NCI-H82 (cell line): Measurements from ENCODE around the gene DNAH12.
"Not testable (repeated sequence)": the region's sequence is repeated elsewhere in the genome, so short reads cannot be mapped to it uniquely, and the experiment has no call there.

ENCODE experiments used
- DNase-seq: peaks from one replicate; lab custom pipeline; 2025; lab: John Stamatoyannopoulos, UW

Gene DNAH12

DNA sequence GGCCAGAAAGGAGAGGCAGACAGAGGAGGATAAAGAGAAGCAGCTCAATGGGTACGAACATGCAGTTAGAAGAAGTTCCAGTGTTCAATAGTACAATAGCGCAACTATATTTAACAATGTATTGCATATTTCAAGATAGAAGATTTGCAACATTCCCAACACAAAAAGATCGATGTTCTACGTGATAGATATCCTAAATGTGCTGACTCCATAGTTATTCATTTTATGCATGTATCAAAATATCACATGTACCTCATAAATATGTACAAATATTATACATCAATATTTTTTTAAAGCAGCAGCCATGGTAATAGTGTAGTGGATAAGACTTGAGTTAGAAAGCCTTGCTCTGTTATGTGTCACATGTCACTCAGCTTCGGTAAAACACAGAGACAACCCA lies 141.5 kb downstream of the DNAH12 start:
- DNase-seq = no peak

DNA sequence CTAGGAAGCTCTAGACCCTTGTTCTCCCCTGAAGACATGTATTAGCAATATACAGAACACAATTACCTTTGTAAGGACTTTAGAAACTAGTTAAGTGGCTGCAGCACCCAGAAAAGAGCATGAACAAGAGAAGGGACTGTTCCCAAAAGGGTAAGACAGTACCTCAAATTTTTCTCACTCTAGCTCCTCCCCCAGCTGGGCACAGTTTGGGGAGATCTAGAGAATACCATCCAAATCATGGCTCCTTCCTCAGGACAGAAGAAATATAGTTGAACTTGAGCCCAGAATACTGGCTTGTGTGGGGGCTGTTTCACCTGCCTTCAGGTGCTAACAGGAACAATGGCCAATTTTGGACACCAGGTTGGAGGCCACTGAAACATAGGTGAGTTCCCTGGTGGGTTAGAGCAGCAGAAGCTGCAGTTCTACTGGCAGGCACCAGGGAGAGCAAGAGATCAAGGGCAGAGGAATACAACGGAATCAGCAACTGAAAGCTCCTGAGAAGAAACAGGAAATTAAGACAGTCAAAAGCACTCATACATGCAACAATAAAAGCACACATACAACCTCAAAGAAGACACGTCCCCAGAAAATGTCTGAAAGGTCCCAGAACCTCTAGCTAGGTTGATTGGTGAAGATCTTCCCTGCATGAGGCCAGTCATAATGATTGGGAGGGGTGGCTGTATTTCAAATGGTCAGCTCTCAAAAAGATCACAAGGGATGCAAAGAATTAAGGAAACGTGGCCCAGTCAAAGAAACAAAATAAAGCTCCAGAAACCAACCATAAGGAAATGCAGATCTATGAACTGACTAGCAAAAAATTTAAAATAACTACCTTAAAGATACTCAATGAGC lies 146.7 kb downstream of the DNAH12 start:
- DNase-seq = peak; percentile 48

DNA sequence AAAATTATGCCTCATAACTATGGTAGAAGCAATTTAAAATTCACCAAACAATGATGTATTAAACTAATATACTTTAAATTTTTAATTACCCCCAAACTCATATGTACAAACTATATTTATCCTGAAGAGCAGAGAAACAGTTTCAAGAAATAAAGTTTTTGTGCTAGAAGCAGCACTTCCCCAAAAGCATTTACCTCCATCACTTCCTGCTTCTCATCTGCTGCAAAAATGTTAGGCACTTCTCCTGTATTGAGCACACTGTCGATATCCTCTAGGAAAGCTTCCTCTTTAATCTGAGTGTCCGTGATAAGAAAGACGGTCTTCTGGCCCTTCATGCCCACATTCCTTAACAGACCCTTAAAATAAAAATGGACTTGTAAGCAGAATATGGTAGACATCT lies 150.2 kb downstream of the DNAH12 start:
- DNase-seq = no peak

DNA sequence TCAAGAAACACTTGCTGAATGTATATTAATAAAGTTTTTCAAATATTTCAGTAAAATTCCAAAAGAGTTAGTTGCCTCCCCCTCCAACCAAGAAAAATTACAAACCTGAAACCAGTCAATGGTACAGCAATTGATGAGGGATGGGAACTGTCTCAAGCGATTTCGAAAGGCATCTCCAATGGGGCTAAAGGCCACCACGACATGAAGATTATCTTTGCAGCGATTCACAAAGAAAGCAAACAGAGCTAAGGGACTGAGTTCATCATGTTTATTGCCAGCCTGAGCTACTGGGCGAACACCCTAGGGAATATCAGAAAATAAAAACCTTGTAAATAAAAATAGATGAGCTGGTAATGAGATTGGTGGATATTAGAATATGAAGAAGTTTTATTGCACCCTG lies 152.4 kb downstream of the DNAH12 start:
- no peak for DNase-seq

DNA sequence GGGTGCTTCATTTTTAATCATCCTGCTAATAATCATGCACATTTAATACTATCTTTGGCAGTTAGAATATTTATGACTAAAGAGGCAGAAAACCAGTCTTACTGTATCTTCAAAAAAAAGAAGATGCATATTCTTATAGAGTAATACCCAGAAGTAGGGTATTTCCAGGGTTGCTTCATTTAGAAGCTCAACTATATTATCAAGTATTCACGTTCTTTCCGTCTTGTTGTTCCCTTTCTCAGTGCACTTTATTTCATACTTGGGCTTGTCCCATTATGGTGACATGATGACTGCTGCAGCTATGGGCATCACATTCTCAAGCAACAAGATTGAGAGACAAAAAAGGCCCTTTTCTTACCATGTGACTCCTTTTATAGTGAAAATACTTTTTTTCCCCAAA lies 154.9 kb downstream of the DNAH12 start:
- no peak for DNase-seq

DNA sequence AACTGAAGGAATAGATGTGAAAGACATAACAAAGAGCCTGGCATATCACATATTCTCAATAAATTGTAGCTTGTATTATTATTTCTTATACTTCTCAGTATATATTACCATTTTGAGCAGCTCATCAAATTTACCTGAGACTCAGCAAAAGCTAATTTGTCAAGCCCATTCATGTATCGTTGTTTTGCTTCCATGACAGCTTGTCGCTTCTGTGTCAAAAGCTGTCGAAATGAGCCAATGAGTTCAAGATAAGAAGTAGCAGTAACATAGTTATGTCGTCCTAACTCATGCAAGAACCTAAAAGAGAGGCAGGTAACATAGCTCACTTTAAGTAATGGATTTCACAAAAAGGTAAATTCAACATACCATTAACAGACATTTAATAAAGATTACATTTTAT lies 157.8 kb downstream of the DNAH12 start:
- no peak for DNase-seq

DNA sequence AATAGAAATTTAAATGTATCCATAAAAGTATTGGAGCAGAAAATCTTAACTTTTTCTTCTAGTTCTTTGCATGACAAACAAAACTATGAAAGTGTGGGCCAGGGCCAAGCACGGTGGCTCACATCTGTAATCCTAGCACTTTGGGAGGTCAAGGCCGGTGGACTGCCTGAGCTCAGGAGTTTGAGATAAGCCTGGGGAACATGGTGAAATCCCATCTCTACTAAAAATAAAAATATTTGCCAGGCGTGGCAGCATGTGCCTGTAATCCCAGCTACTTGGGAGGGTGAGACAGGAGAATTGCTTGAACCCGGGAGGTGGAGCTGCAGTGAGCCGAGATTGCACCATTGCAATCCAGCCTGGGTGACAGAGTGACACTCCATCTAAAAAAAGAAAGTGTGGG lies 158.6 kb downstream of the DNAH12 start:
- DNase-seq = no peak

DNA sequence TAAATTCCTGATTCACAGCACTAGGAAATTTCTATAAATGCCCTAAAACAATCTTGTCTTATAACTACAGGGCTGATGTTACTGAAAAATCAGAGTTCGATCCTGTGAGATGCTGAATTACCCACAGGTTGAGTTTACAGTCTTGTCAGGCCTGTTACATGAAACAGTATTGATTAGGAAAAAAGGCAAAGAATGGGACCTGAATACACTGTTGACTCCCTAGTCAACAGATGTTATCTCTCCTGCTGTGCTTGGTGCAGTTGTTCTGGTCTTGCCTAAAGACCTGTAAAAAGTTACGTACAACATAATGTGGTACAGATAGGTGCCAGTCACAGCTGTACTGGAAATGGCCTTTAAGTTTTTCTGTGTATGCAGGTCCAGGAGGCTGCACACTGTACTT lies 160.3 kb downstream of the DNAH12 start:
- DNase-seq = no peak

DNA sequence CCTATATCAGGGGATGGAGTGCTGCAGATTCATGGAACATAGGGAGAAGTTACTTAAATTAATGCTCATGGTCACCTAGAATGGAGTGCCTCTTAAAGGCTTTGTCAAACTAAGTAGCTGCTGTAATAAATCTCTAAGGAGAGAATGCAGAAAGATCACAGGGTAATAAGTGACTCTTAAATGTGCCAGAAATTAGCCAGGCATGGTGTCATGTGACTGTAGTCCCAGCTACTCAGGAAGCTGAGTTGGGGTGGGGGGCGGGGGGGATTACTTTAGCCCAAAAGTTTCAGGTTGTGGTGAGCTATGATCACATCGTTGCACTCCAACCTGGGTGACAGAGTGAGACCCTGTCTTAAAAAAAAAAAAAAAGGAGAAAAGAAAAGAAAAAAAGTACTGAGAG lies 160.7 kb downstream of the DNAH12 start:
- DNase-seq = no peak

DNA sequence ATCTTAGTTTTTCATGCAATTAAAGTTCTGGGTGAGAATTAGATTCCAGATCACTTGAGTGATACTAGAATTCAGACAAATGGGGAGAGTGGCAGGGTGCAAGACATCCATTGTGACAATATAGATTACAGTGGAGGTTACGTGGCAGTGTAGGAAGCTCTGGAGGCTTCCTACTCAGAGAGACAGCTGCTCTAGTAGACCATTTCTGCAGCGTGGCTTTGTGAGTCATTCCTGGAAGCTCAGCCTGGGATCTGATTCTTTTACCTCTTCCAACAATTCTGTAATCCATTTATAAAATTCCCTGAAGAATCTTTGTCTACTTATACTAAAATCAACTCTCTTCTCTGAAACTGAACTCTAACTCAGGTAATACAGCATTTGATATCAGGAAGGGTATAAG lies 161.2 kb downstream of the DNAH12 start:
- no peak for DNase-seq

DNA sequence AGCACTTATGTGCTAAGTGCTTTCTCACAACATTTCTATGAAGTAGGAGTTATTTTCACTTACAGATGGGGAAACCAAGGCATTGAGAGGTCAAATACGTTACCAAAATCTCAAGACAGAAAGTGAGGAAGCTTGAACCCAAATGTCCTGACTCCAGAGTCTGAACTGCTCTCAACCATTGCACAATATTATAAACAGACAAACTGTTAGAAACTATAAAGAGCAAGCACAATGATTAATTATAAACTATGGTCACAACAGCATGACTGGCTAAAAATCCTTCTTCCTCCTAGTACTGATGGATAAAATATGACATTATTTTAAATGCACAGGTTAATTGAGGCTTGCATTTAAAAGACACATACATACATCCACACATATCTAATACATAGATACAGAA lies 173.8 kb downstream of the DNAH12 start:
- no peak for DNase-seq

DNA sequence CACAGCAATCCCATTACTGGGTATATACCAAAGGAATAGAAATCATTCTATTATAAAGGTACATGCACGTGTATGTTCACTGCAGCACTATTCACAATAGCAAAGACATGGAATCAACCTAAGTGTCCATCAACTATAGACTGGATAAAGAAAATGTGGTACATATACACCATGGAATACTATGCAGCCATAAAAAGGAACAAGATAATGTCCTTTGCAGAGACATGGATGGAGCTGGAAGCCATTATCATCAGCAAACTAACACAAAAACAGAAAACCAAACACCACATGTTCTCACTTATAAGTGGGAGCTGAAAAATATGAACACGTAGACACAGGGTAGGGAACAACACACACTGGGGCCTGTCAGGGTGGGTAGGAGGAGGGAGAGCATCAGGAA lies 179.1 kb downstream of the DNAH12 start:
- not testable (repeated sequence) for DNase-seq

DNA sequence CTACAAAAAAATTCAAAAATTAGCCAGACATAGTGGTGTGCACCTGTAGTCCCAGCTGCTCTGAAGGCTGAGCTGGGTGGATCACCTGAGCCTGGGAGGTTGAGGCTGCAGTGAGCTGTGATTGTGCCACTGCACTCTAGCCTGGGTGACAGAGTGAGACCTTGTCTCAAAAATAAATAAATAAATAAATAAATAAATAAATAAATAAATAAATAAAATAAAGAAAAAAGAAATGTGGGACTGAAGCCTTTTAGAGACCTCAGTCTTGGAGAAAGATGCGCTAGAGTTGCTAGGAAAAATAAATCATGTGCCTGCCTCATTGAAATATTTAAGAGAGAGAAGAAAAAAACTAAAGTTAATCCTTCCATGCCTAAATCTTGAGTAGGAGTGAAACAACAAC lies 187.9 kb downstream of the DNAH12 start:
- not testable (repeated sequence) for DNase-seq

DNA sequence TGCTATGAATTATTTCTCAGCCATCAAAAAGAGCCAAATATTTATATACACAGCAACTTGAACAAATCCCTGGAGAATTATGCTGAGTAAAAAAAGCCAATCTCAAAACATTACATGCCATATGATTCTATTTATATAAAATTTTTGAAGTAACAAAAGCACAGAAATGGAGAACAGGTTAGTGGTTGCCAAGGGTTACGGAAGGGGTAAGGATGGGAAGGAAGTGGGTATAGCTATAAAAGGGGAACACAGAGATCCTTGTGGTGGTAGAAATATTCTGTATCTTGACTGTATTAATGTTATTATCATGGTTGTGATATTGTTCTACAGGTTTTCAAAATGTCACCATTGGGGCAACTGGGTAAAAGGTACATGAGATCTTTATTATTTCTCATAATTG lies 189.4 kb downstream of the DNAH12 start:
- DNase-seq = no peak

DNA sequence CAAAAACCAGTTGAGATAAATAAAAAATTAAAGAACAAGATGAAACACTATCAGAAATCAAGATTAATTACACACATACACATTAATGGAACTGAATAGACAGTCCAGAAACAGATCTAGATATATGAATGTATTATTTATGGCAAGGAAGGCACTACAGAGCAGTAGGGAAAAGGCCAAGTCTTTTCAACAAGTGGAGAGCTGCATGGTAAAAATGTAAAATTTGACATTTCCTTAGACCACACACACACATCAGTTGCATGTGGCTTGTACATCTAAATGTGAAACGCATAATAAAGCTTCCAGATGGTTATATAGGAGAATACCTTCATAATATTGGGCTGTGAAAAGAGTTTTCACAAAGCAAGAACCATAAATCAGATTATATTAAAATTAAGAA lies 193.9 kb downstream of the DNAH12 start:
- no peak for DNase-seq

DNA sequence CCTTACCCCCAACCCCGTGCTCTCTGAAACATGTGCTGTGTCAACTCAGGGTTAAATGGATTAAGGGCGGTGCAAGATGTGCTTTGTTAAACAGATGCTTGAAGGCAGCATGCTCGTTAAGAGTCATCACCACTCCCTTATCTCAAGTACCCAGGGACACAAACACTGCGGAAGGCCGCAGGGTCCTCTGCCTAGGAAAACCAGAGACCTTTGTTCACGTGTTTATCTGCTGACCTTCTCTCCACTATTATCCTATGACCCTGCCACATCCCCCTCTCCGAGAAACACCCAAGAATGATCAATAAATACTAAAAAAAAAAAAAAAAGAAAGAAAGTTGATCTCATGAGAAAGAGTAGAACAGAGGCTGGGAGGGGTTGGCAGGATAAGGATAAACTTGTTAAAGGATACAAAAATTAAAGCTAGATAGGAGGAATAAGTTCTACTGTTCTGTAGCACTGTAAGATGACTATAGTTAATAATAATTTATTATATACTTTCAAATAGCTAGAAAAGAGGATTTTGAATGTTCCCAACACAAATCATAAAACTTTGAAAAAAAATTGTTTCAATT lies 205.0 kb downstream of the DNAH12 start:
- DNase-seq = not testable (repeated sequence)

DNA sequence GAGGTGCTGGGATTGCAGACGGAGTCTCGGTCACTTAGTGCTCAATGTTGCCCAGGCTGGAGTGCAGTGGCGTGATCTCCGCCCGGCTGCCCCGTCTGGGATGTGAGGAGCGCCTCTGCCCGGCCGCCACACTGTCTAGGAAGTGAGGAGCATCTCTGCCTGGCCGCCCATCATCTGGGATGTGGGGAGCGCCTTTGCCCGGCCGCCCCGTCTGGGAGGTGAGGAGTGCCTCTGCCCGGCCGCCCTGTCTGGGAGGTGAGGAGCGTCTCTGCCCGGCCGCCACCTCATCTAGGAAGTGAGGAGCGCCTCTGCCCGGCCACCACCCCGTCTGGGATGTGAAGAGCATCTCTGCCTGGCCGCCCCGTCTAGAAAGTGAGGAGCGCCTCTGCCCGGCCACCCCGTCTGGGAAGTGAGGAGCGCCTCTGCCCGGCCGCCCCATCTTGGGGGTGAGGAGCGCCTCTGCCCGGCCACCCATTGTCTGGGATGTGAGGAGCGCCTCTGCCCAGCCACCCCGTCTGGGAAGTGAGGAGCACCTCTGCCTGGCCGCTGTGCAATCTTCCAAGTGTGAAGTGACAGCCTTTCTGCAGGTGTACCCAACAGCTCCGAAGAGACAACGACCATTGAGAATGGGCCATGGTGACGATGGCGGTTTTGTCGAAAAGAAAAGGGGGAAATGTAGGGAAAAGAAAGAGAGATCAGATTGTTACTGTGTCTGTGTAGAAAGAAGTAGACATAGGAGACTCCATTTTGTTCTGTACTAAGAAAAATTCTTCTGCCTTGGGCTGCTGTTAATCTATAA lies 205.7 kb downstream of the DNAH12 start:
- not testable (repeated sequence) for DNase-seq

DNA sequence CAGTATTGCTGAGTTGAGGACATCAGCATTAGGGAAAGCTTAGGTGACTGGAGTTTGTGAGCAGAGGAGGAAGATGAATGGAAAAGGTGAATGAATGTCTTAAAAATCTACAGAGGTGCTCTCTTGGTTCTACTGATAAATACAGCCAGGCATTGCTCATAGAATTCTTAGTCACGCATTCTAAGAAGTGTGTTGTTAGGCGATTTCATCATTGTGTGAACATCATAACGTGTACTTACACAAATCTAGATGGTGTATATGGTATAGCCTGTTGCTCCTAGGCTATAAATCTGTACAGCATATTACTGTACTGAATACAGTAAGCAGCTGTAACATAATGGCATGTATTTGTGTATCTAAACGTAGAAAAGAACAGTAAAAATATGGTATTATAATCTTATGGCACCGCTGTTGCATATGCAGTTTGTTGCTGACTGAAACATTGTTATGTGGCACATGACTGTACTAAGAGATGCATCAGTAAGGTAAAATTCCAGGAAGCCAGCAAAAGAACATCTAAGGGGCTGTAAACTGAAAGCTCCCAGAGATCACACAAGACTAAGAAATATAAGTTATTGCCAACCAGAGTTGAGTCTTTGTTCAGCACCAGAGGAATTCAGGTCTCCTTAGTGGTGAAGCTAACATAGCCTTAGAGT lies 208.7 kb downstream of the DNAH12 start:
- no peak for DNase-seq

DNA sequence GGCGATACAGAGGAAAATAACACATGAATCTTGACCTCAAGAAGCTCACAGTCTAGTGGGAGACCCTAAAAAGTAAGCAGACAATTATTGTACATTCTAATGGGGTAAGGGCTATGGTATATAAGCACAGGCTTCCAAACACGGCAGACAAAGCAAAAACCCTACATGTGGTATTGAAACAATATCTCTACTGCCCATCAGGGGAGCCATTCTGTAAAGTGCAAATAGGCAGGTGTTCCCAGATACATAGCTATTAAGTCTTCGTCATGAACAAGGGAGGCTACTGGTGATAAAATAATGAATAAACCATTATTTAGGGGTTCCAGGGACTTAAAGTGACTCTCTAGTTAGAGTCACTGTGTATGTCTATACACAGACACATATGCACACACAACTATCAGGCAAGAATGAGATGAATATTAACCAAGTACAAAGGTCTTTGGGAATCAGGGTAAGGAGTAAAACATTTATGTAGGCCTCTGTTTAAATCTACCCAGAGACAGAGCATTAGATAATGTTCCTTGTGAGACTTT lies 213.0 kb downstream of the DNAH12 start:
- DNase-seq = no peak

DNA sequence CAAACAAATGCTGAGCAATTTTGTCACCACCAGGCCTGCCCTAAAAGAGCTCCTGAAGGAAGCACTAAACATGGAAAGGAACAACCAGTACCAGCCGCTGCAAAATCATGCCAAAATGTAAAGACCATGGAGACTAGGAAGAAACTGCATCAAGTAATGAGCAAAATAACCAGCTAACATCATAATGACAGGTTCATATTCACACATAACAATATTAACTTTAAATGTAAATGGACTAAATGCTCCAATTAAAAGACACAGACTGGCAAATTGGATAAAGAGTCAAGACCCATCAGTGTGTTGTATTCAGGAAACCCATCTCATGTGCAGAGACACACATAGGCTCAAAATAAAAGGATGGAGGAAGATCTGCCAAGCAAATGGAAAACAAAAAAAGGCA lies 217.6 kb downstream of the DNAH12 start:
- not testable (repeated sequence) for DNase-seq

DNA sequence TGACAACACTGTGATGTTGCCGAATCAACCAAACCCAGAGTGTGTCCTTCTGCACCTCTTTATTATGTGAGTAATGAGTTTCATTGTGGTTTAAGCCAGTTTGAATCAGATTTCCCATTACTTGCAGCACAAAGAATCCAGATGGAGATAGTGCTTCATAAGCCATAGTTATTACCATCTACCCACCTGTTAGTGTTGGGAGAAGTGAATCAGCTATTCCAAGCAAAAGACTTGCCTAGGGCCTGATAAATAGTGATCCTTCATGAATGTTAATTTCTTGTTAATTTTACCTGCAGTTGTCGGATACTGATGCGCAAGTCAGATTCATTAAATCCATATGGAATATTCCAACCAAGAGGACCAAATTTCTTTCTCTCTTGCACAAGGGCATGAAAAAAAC lies 229.9 kb downstream of the DNAH12 start:
- no peak for DNase-seq

DNA sequence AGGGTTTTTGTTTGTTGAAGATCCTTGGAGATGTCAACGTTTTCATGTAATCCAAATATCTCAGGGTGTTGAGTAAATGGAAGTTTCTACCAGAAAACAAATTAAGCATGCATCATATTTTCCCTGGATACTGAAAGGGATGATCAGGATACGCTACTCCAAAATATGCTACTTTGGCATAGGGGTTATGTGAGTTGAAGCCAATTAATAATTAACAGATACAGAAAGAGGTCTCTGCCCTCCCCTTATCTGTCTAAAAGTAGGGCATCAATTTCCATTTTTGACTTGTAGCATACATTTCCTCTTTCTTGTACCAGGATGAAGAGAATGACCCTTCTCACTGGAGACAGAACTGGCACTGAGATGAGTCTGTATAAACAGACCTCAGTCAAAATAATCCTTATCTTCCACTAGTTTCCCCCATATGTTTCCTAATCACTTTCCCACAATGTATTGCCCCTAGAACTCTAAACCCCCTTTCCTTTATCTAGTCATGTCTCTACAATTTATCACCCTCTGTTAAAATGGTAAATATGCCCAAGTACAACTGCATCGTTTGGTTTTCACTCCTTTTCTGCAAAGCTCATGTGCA lies 234.3 kb downstream of the DNAH12 start:
- DNase-seq = peak; percentile 4
